ENCODE measurements around the gene SLC22A1. TPM values are rescaled to one million over a fixed set of nuclear protein-coding genes. Genes with fewer than 3 reads are reported as not detected.

The SLC22A1 gene
- total RNA-seq, 4 donors from 2014 or later = 1.4 to 2.6 (median 1.5) TPM

DNA sequence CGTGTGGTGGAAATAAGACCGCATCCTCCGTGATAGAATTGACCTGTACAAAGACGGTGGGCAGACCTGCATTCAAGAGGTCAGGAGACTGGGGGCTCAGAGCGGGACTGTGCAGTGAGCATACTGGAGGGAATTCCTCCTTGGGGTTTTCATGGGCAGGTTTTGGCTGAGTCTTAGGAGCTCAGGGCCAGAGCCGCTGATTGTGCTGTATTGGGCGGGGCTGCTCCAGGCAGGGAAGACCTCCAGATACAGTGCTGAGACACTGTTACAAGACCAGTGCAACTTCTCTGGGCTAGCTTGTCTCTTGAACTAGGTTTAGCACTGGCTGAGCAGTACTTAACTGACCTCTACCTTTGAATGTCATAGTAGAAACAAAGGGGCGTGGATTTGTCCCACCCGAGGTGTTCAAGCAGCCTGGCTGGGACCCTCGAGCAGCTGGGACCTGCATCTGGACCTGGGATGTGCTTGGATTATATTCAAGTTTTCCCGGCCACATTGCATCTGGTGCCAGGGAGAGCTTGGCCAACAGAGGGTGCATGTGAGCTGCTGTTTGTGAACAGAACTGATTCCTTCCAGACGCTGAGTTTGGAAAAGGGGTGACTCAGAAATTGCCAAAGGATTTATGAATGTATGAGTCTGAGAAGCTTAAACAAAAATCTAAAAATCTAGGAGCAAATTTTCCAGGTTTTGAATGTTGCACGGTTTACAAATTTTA is 33.4 kb upstream of the SLC22A1 start:
- no peak for TF ChIP-seq CTCF (IDR thresholded peaks at IDR 0.05; ENCODE audit: low read depth)

GRCh38 chr6:160088784-160089533 is 32.7 kb upstream of the SLC22A1 start:
- TF ChIP-seq CTCF (IDR thresholded peaks at IDR 0.05; ENCODE audit: low read depth) = no peak

GRCh38 chr6:160089534-160089897 is 32.1 kb upstream of the SLC22A1 start:
- no peak for TF ChIP-seq CTCF (IDR thresholded peaks at IDR 0.05; ENCODE audit: low read depth)

- TF ChIP-seq CTCF (IDR thresholded peaks at IDR 0.05; ENCODE audit: low read depth) = no peak
Measured at GRCh38 chr6:160092602-160093001, 29.0 kb upstream of the SLC22A1 start.

DNA sequence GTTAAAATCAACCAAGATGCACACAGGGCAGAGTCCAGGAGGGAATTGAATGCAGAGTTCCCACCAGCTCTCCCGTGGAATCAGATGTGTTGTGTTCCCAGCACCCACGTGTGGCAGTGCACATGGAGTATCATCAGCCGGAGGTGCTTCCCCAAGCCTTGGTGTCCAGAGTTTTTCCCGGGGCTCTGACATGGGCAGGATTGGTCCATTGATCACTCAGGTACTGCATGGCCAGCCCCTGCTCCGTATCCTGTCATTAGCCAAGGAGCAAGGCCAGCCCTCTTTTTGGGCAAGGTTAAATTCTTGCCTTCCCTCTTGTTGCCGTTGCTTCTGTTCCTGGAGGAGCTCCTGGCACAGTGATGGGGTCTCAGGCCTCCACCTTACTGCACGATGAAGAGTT is 28.6 kb upstream of the SLC22A1 start:
- no peak for TF ChIP-seq CTCF (IDR thresholded peaks at IDR 0.05; ENCODE audit: low read depth)

GRCh38 chr6:160093946-160094345 is 27.7 kb upstream of the SLC22A1 start:
- TF ChIP-seq CTCF (IDR thresholded peaks at IDR 0.05; ENCODE audit: low read depth) = no peak

GRCh38 chr6:160095146-160095845 is 26.3 kb upstream of the SLC22A1 start:
- no peak for TF ChIP-seq CTCF (IDR thresholded peaks at IDR 0.05; ENCODE audit: low read depth)
